NCI-H1930 (cell line): ENCODE data around the gene MELK.
A peak's percentile ranks its signal among the peaks of the same experiment; 100 is the strongest.
"Not testable (repeated sequence)": the region's sequence is repeated elsewhere in the genome, so short reads cannot be mapped to it uniquely, and the experiment has no call there.

Source experiments
- DNase-seq, 2 experiments: peaks; one replicate each; lab custom pipeline; 2025; lab: John Stamatoyannopoulos, UW

The MELK gene

GRCh38 chr9:36572515-36573418, at the start of gene MELK:
Gene MELK (plus strand): TSS chr9:36572895. CDS start chr9:36581682, 8,787 bp downstream.
- DNase-seq, result peak; percentile 83 to 89

GRCh38 chr9:36530224-36530623, 42.5 kb upstream of the MELK start:
- DNase-seq, result no peak

GRCh38 chr9:36532353-36532752, 40.3 kb upstream of the MELK start:
- no peak for DNase-seq

- not testable (repeated sequence) for DNase-seq
Measured at GRCh38 chr9:36533726-36534125, 39.0 kb upstream of the MELK start.

- DNase-seq, result no peak
Measured at GRCh38 chr9:36535107-36535506, 37.6 kb upstream of the MELK start.

GRCh38 chr9:36537861-36538260, 34.8 kb upstream of the MELK start:
- no peak for DNase-seq

- DNase-seq, result no peak
Measured at GRCh38 chr9:36542355-36542754, 30.3 kb upstream of the MELK start.

GRCh38 chr9:36543916-36544315, 28.8 kb upstream of the MELK start:
- no peak for DNase-seq

- DNase-seq, result no peak
Measured at GRCh38 chr9:36547598-36547997, 25.1 kb upstream of the MELK start.

- DNase-seq, result no peak
Measured at GRCh38 chr9:36548454-36548853, 24.2 kb upstream of the MELK start.

- DNase-seq, result no peak
Measured at GRCh38 chr9:36550135-36550534, 22.6 kb upstream of the MELK start.

- DNase-seq, result not testable (repeated sequence)
Measured at GRCh38 chr9:36550631-36551098, 22.0 kb upstream of the MELK start.

- no peak for DNase-seq
Measured at GRCh38 chr9:36551129-36551528, 21.6 kb upstream of the MELK start.

- DNase-seq, result no peak
Measured at GRCh38 chr9:36551910-36552309, 20.8 kb upstream of the MELK start.

- no peak for DNase-seq
Measured at GRCh38 chr9:36559036-36559695, 13.5 kb upstream of the MELK start.

GRCh38 chr9:36560771-36561170, 11.9 kb upstream of the MELK start:
- DNase-seq, result no peak

- DNase-seq, result not testable (repeated sequence)
Measured at GRCh38 chr9:36562801-36563200, 9.9 kb upstream of the MELK start.

- DNase-seq, result no peak
Measured at GRCh38 chr9:36566813-36567221, 5.9 kb upstream of the MELK start.

- DNase-seq, result not testable (repeated sequence)
Measured at GRCh38 chr9:36568681-36569080, 4.0 kb upstream of the MELK start.

GRCh38 chr9:36571333-36571732, 1.4 kb upstream of the MELK start:
- DNase-seq, result no peak

GRCh38 chr9:36574045-36574444, 1.4 kb downstream of the MELK start:
- not testable (repeated sequence) for DNase-seq

- DNase-seq, result no peak
Measured at GRCh38 chr9:36575411-36575882, 2.8 kb downstream of the MELK start.

- no peak for DNase-seq
Measured at GRCh38 chr9:36576866-36577265, 4.2 kb downstream of the MELK start.
